NT2/D1 (cell line): Measurements from ENCODE around the gene SLC12A8.

Experiments used
- SUZ12 ChIP-seq: IDR thresholded peaks from 2 replicates; pipeline ENCODE4 v1.6.1; 2011; ENCODE audit not compliant: insufficient read length, insufficient read depth; ENCODE audit errors: extremely low read depth
- YY1 ChIP-seq: IDR thresholded peaks from 2 replicates; pipeline ENCODE4 v1.6.1; 2011; ENCODE audit not compliant: insufficient read length, insufficient read depth
- ZNF274 ChIP-seq: IDR thresholded peaks from 2 replicates; pipeline ENCODE4 v1.6.1; 2011; ENCODE audit warnings: mild to moderate bottlenecking, low read depth, low read length

GRCh38 chr3:125231895-125232294 is 19.3 kb upstream of the SLC12A8 start:
- no peak for TF ChIP-seq SUZ12
- TF ChIP-seq ZNF274: no peak
- no peak for TF ChIP-seq YY1
